Measurements from ENCODE around the gene GALNT10.

GALNT10 gene

DNA sequence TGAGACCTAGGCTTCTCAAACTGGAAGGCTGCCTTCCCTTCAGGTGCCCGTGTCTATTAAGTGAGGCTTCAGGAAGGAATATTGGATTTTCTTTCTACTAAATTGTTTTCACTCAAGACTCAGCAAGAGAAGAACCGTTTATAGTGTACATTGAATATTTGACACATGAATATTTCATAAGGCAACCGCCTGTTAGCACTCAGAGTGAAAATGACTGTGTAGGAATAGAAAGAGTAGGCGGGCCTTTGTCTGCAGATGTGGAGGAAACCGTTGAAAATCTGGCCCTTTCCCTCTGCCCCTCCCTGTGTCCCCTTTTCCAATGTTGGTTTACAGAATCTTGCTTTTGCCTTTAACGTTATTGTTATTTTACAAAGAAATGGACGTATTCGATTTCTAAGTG lies 261.4 kb downstream of the GALNT10 start:
- DNase-seq: no peak

DNA sequence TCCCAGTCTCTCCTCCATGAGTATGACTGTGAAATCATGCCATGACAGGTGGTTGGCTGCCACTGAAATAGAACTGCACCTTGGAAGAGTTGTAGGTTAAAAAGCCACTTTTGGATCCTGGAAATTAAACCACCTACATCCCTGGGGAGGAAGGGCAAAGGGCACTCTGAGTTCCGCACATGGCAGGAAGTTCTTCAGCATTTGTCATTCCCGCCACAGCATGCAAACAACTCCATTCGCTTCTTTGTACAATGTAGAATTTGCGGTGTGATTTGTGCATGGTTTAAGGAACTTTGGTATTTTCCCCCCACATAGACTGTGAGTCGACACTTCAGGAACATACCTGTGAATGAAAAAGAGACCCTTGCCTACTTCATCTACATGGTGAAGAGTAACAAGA lies 265.1 kb downstream of the GALNT10 start:
- DNase-seq: no peak

GRCh38 chr5:154456540-154456939 lies 266.0 kb downstream of the GALNT10 start:
- no peak for DNase-seq

DNA sequence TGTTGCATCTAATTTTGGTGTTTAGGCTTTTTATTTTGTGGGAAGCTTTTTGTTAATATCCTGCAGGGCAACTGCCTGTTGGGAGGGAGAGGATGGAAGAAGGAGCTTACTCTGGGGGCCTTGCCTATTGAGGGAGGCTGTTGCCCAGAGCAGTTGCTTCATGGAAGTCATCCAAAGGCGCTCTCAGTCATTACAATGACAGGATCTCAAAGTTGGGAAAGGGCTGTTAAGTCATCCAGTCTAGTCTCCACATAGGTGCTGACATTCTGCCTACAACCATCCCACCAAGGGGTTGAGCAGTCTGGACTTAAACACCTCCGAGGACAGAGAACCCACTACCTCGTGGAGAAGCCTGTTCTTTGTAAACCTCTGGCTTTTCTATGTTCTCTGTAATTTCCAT lies 268.5 kb downstream of the GALNT10 start:
- DNase-seq: no peak

DNA sequence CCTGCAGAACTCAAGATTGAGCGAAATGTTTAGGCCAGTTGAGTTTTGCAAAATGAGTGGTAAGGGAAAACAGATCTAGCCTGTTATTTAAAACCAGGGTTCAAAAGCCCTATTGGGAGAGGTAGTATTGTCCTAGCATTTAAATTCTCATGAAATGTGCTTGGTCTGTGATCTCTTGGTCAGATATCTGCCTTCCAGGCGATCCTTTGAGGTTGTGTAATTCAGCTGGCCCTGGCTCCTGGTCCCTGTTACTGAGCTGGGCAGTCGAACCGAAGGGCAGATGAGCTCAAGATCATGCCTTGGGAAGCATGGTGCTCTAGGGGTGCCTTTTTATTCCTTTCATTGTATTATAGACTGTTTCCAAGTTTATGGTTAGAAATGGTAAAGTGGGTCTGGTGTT lies 269.6 kb downstream of the GALNT10 start:
- DNase-seq: no peak

- no peak for DNase-seq
Observed at GRCh38 chr5:154461531-154461930, 271.0 kb downstream of the GALNT10 start.

DNA sequence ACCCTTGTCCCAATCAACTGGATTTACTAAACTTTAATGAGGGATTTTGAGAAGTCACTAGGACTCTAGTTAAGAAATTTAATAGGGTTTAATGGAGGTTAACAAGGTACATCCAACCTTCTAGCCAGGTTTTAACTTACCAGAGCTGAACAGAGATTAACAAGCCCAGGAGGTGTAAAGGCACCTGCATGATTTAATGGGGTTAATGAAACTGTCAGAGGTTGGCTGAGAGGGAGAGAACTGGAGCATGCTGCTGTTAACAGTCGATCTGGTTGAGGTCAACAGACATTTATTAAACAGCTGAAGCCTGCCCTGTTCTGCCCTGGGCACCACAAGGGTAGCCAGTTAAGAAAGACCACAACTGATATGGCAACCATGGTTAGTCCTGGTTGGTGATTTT lies 273.9 kb downstream of the GALNT10 start:
- DNase-seq: no peak

- DNase-seq: no peak
Observed at GRCh38 chr5:154465169-154465568, 274.6 kb downstream of the GALNT10 start.

- DNase-seq: no peak
Observed at GRCh38 chr5:154466147-154466546, 275.6 kb downstream of the GALNT10 start.

DNA sequence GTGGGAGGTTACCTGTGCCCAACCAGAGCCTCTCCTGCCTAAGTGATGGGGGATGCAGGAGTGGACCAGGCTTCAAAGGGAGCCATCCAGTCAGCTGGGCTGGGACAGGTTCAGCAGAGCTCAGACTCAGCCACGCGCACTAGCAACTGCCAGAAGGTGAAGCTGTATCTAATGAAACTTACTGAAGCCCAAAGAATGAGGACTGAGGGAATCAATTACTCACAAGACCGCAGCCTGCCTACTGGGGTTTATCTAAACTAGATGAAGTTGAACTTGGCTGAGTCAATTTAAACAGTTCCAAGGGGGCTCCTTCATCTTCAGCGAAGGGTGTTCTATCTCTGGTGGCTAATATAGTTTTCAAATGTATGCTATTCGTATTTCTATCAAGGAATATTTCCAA lies 276.1 kb downstream of the GALNT10 start:
- DNase-seq: no peak

- DNase-seq: no peak
Observed at GRCh38 chr5:154467655-154468354, 277.3 kb downstream of the GALNT10 start.

DNA sequence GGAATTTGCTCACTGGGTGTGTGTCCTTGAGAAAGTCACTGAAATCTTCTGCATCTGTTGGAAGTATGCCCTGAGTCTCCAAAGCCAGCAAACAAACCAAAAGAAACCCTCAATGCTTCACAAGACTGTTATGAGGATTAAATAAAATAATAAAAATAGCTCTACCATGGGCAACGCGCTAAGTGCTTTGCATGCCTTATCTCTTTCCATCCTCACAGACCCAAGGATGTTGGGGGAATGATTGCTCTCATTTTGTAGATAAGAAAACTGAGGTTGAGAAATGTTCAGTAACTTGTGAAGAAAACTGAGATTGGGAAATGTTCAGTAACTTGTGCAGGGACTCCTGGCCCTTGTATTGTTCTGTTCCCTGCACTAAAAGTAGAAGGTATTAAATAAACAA lies 279.6 kb downstream of the GALNT10 start:
- DNase-seq: no peak

All from SIG-M5 (cell line).